HG03354 (cell line): ENCODE data around the gene GPR157.

Source experiments
- ATAC-seq: cut with Tn5 transposase; IDR thresholded peaks from one replicate; pipeline ENCODE4 v1.9.1; 2021; ENCODE audit warnings: mild to moderate bottlenecking; ENCODE audit not compliant: unreplicated experiment, poor library complexity, severe bottlenecking

Gene GPR157

DNA sequence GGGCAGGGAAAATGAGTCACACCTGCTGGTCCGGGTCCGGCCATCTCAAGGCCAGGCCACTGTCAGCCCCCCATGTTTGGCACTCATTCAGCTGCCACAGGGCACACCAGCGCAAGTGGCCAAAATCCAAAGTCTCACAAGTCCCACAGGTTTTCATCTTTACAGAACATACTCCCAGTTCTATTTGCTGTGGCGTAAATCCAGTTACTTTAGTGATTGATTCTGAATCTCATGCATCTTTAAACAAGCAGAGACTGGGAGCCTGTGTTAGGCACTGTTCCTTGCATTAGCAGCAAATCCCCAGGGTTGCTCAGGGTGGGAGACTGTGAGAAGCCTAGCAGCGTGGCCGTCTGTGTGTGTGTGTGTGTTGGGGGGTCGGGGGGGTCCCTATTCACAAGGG is 58.4 kb downstream of the GPR157 start:
- no peak for ATAC-seq

DNA sequence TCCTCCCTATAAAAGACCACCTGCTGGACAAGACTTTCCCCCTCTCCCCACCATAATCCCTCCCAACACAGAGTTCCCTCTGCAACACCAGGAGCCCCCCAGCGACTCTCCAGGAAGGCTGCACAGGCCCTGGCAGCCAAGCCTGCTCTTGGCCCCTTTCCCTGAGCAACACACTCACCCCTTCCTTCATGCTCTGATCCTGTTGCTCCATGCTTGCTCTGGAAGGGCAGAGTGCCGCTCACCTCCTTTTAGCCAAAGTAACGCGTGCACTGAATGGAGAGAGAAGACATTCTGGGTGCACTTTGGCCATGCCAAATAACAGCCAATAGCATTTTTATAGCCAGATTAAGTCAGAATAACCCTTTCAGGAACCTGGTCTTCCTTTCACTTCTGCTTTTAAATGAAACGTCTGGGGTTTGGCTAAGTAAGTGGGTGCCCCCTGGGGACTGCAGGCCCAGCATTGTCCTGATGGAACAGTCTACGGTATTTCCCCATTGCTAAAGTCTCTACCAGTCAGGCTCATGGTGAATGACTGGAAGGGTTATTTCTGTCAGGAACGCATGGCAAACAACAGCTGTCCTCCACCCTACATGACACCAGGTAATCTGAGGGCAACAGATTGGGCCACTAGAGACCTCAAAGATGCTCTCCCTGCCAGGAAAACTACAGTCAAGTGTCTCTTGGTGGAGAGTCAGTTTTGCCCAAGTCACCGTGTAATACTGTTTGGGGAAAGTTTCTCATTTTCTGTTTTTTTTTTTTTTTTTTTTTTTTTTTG is 59.4 kb downstream of the GPR157 start, which contains the start of gene SLC2A5:
Gene SLC2A5 (minus strand): TSS at position 310 of the 775 bp plus-strand sequence. CDS start 99 bp downstream, at position 211.
- peak; percentile 91 for ATAC-seq

DNA sequence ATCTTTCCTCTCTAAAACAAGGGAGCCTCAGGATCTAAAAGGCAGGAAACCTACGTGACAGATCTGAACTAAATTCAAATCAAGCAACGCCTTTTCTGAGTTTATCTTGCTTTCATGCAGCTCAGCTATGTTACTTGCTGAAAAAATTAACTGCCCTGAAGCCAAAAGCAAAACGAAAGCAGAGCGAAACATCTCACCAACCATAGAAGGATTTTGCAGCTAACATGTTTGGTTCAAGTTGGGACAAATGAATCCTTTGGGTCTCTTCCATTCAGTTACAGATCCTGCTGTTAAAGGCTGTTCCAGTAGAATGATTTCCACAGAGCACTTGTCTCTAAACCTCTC is 59.9 kb downstream of the GPR157 start:
- ATAC-seq, result peak; percentile 2

DNA sequence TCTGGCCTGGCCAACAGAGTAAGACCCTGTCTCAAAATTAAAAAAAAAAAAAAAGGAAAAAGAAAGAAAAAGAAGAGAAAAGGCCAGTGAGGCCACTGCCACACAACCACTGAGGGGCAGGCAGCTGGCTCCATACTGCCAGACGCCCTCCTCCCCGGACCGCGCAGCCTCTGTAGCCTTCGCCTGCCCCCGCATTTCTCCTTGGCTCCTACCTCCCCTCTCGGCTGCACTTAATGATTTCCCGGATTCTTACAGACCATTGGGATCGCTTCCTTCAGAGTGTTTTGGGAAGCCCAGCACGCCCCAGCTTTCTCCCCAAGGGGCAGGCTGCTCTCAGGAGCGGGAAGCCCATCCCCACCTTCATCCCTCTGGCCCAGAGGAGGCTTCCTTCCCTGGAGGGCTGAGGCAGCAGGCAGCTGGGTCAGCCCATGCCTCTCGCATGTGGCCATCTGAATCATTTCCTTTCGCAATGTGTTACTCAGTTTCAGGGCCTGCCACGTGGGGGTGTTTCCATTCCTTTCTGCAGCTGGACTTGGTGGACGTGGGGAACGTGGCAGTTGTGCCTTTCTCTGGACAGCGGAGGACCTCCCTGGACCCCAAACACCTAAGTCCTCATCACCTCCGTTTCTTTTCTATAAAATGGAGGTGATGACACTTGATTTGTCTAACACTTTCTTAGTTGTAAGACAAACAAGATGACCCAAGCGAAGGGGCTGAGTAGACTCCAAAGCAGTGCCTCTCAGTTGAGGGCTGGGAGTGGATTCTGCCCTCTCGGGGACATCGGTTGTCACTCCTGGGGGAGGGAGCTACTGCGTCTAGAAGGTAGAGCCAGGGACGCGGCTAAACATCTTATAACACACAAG is 61.7 kb downstream of the GPR157 start:
- ATAC-seq, result no peak

DNA sequence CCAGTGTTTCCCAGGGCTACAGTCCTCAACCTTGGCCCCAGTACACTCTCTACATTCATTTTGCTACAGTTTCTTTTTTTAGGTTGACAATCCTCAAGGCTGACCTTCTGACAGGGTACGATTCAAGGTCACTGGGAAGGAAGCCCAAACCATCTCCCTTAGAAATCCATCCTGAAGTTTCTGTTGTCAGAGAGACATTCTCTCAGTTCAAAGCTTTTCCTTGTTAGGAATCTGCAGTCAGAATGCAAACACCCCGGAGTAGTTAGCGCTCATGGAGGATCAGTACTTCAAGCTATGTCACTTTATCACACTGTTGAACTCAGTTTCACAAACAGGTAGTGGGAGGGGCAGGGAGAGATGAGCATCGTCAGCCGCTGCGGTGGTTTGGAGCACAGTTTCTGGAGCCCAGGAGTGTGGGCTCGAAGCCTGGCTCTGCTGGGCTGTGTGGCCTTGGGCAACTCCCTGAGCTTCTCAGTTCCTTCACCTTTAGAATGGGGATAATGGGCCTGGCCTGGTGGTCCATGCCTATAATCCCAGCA is 63.6 kb downstream of the GPR157 start:
- no peak for ATAC-seq

DNA sequence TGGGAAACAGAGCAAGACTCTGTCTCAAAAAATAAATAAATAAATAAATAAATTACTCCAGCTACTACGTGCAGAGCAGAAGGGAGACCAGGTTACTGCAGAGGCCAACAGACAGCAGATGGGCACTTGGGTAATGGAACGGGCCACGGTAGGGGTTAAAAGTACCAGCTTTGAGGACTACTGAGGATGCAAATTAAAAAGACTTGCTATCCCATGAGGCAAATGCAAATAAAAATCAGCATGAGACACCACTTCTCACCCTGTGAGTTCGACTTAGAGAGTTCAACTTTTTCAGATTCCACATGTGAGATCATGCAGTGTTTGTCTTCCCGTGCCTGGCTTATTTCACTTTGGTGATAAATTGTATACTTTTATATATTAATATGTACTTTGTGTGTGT is 66.1 kb downstream of the GPR157 start:
- ATAC-seq, result no peak

DNA sequence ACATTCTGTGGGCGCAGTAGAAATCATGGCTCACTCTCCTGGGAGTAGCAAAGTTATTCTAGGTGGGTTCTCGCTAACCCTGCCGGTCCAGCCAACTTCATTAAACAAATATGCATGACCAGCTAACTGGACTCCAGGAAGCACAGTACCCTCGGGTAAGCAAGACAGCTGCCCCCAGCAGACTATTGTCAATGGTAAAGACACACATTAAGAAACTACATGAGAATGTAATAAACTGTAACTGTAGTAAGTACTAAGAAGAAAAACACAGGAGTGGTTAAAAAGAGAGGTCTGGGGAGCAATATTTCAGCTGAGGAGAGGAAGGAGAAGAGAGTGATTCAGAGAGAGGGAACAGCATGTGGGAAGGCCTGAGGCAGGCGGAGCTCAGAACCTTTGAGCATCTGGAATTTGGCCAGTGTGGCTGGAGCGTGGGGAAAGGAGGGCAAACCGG is 66.9 kb downstream of the GPR157 start:
- ATAC-seq, result no peak

DNA sequence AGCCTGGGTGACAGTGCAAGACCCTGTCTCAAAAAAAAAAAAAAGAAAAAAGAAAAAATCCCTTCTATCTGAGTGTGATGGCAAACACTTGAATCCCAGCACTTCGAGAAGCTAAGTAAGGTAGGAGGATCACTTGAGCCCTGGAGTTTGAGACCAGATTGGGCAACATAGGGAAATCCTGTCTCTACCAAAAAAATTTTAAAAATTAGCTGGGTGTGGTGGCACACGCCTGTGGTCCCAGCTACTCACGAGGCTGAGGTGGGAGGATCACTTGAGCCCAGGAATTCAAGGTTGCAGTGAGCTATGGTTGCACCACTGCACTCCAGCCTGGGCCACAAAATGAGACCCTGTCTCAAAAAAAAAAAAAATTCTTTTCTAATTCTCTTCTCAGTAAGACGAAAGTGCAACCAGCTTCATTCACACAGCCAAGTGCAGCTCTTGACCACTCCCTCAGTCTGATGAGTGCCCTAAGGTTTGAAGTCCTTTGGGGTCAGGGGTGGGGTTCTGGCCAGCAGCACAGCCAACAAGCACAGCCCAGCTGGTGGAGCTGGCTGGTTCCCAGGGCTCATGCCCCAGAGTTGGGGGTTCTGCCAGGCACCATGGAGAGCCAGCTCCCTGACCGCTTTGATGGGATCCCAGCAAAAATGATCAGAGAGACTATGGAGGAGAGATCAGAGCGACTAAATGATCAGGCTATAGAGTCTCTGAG is 67.5 kb downstream of the GPR157 start:
- no peak for ATAC-seq

DNA sequence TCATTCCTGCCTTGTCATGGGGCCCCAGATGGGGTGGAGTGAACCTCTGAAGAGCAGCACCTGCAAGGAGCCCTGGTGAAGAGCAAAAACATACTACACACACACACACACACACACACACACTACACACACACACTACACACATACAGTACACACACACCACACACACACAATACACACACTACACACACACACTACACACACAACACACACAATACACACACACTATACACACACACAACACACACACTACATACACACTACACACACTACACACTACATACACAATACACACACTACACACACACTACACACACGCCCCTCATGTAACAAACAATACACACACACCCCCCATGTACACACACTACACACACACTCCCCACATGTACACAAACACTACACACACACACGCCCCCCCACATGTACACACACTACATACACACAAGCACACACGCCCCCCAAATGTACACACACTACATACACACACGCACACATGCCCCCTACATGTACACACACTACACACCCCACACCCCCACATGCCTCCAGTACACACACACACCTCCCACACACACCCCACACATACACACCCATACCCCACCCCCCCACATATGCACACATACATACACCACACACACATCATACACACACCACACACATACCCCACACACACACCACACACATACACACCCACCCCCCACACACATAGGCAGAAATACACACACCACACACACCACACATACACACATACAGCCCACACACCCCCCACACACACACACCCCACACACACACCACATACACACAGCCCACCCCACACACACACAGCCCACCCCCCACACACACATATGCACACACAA is 68.8 kb downstream of the GPR157 start:
- no peak for ATAC-seq

DNA sequence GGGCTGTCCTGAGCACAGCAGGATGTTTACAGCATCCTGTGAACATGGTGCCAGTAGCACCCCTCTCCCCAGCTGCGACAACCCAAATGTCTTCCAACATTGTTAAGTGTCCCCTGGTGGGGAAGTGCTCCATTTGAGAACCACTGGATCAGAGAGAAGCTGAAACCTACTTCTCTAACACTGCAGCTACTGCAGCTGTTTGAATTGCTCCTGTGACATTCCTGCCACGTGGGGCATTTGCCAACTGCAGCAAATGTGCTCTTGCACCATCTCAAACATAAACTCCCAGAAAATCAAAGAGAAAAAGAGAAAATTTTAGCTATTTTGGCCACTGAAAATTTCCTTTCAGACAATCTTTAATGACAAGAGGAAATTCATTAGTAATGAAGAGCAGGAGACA is 70.4 kb downstream of the GPR157 start:
- ATAC-seq, result no peak

DNA sequence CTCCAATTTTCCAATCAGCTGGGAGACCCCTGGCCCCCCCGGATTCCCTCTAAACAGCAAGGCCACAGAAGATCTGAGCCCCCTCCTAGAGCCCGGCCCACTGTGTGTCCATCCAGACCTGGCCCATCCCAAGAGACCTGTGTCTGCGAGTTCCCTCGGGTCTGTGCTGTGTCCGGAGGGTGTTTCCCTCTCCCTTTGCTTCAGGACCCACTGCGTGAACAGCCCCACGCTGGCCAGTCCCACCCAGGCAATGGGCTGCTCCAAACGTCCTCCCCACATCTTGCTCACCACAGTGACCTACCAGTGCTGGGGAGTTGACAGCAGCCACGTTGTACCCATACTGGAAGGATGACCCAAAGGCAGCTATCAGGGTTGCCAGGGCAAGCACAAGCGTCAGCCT is 71.1 kb downstream of the GPR157 start:
- no peak for ATAC-seq

DNA sequence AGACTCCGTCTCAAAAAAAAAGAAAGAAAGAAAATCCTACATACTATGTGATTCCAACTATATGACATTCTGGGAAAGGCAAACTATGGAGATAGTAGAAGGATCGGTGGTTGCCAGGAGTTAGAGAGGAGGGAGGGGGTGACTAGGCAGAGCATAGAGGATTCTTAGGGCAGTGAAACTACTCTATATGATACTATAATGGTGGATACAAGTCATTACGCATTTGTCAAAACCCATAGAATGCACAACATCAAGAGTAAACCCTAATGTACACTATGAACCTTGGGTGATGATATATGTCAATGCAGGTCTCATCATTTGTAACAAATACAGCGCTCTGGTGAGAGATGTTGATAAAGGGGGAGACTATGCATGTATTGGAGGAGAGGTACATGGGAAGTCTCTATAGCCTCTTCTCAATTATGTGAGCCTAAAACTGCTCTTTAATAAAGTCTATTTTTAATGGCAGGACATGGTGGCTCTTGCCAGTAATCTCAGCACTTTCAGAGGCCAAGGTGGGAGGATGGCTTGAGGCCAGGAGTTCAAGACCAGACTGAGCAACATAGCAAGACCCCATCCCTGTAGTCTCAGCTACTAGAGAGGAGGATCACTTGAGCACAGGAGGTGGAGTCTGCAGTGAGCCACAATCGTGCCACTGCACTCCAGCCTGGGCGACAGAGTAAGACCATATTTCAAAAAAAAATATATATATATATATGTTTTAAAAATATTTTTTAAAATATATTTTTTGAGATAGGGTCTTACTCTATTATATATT is 76.4 kb downstream of the GPR157 start:
- ATAC-seq, result no peak

DNA sequence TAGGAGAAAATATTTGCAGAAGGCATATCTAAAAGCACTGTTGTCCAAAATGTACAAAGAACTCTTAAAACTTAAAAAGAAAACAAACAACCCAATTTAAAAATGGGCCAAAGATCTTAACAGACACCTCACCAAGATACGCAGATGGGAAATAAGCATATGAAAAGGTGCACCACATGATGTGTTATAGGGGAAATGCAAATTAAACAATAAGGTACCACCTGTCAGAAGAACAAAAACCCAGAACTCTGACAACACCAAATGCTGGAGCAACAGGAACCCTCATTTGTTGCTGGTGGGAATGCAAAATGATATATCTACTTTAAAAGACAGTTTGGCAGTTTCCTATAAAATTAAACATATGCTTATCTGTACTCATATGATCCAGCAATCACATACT is 77.5 kb downstream of the GPR157 start:
- no peak for ATAC-seq

DNA sequence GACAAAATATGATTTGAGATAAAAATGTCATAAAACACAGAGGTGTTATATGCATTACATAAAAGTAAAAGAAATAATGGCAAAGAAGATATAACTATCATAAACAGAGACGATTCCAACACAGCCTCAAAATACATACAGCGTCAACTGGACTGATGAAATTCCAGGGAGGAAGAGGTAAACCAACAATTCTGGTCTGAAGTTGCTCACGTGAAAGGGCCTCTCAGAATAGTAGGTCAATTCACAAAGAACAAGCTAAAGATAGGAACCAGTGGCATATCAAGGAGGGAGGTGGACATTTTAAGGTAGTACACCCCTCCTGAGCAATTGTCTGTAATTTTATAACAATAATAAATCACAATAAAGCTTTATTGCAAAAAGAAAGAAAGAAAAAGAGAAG is 78.1 kb downstream of the GPR157 start:
- no peak for ATAC-seq
